HuH-7 (cell line): ENCODE results near the gene ZG16.
"Not testable (repeated sequence)": the region's sequence is repeated elsewhere in the genome, so short reads cannot be mapped to it uniquely, and the experiment has no call there.

Experiments
- DNase-seq: peaks from one replicate; pipeline ENCODE4 v3.0.0; 2011; ENCODE audit warnings: low spot score

Gene ZG16

DNA sequence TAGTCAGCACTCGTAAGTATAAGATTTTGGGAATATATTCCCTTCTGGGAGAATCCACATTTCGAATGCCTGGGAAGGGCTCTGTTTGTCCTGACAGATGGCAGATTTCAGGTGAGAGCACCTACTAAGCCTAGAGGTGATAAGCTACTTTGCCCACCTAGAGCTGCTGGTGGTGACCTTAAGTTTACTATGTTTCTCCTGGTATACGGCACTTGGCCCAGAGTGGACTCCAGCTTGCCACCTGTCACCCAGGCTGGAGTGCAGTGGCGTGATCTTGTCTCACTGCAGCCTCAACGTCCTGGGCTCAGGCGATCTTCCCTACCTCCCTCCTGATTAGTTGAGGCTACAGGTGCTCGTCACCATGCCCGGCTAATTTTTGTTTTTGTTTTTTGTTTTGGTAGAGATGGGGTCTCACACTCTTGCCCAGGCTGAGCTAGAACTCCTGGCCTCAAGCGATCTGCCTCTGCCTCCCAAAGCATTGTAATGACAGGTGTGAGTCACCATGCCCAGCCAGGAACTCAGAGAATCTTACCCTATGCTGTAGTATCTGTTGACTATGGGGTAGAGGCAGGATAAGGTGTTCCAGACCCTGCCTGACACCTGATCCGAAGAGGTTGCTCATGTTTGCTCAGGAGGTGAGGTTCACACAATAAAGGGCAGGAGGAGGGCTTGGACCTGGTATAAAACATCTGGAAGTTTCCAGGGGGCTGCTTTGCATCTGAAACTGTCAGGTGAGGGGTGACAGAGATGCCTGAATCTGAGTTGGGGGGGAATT is at the start of gene ZG16:
Gene ZG16, plus strand, starts transcription at position 681 of the 775 bp plus-strand sequence. CDS start 1,011 bp downstream, outside the sequence.
- no peak for DNase-seq

- peak; percentile 71 for DNase-seq
Observed at GRCh38 chr16:29729116-29729521, 48.9 kb upstream of the ZG16 start.

- no peak for DNase-seq
Observed at GRCh38 chr16:29730649-29731048, 47.4 kb upstream of the ZG16 start.

GRCh38 chr16:29731768-29732601 is 46.1 kb upstream of the ZG16 start:
- not testable (repeated sequence) for DNase-seq

GRCh38 chr16:29734786-29735185 is 43.3 kb upstream of the ZG16 start:
- no peak for DNase-seq

- no peak for DNase-seq
Observed at GRCh38 chr16:29736112-29736511, 41.9 kb upstream of the ZG16 start.

- DNase-seq, result no peak
Observed at GRCh38 chr16:29736764-29737163, 41.3 kb upstream of the ZG16 start.

GRCh38 chr16:29737713-29738112 is 40.3 kb upstream of the ZG16 start:
- DNase-seq, result no peak

DNA sequence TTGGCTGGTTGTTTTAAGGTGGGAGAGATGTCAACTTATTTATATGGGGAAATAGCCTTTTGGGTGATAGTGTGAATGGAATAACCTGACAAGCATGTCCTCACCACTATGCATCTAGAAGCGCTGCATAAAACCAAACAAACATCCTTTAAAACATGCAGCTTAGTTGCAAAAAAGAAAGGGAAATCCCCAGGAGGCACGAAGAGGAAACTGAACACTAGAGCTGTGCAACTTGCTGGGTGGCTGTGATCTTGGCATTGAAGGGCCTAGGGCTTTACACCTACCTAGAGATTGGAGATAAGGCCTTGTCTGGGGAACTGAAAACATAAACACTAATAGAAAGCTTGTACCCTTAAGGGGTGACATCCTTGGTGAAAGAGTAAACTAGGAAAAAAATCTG is 39.5 kb upstream of the ZG16 start:
- no peak for DNase-seq

DNA sequence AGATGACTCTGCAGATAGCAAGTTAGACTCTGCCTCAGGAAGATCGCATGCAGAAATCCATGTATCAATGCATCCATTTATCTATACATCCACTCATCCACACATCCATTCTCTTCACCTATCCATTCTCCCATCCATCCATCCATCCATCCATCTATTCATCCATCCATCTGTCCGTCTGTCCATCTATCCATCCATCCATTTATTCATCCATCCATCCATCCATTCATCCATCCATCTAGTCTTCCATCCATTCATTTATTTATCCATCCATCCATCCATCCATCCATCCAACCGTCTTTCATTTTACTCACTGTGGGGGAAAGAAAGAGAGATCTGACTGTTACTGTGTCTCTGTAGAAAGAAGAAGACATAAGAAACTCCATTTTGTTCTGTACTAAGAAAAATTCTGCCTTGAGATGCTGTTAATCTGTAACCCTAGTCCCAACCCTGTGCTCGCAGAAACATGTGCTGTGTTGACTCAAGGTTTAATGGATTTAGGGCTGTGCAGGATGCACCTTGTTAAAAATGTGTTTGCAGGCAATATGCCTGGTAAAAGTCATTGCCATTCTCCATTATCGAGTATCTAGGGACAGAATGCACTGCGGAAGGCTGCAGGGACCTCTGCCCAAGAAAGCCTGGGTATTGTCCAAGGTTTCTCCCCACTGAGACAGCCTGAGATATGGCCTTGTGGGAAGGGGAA is 38.0 kb upstream of the ZG16 start:
- DNase-seq, result not testable (repeated sequence)

GRCh38 chr16:29740630-29741015 is 37.4 kb upstream of the ZG16 start:
- not testable (repeated sequence) for DNase-seq

- no peak for DNase-seq
Observed at GRCh38 chr16:29742683-29743275, 35.3 kb upstream of the ZG16 start.

DNA sequence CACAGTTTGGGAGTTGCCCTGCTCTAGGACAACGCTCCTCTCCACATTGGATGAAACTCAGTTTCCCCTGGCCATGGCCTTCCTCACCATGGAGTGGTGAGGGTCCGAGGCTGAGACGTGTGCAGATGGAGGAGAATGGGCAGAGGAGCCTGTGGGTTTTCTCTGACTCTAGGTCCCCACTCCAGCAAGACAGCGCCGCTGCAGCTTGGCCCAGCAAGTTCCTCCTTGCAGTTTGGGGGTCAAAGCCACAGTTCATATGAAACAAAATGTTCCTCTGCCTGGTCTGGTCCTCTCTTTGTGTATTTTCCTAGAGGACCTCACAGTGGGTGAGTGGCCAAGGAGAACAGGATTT is 34.6 kb upstream of the ZG16 start:
- DNase-seq, result no peak

GRCh38 chr16:29743827-29744531 is 34.1 kb upstream of the ZG16 start:
- DNase-seq, result no peak

DNA sequence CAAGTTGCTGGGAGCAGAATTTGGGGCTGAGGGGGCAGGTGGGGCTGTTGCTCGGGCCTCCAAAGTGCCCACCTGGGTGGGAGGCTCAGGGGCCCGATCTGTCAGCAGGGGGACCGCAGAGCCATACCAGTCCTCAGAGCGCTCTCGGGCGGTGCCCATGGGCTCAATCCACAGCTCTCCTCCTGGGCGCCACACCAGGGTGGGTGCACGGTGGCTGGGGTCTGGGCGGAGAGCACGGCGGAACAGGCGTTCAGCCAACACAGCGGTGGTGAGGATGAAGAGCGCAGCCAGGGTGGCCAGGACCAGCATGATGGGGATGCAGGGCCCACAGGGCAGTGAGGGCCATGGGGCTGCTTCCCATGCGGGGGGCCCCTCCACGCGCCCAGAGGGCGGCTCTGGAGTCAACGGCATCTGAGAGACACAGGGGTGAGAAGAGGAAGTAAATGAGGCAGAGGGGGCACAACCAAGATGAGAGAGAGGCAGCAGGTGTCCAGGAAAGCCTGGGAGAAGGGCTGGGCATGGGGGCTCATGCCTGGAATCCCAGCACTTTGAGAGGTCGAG is 33.4 kb upstream of the ZG16 start:
- DNase-seq, result no peak

DNA sequence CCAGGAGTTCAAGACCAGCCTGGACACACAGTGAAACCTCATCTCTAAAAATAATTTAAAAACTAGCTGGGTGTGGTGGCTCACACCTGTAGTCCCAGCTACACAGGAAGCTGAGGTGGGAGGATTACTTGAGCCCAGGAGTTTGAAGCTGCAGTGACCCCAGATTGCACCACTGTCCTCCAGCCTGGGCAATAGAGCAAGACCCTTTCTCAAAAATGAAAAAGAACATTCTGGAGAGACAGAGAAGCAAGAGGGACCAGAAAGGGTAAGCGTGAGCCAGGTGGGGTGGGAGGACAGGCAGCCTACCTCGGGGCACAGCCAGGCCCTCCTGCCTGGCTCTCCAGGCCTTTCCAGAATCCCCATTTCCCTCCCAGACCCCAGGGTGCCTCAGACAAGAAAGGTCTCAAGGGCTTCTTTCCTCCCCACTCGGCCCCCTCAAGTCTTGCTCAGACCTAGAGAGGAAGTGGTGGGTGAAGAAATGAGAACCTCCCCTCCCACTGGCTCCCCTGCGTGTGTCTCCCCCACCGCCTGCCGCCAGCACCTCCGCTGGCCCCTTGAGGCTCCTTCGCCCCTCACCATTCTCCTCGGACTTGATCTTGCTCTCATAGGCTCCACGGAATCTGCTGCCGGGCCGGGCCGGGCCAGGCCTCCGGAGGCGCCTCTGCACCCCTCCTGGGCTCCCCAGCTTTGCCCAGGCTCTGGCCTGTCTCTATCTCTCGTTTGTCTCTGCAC is 32.8 kb upstream of the ZG16 start:
- DNase-seq, result no peak

- no peak for DNase-seq
Observed at GRCh38 chr16:29745853-29746345, 32.2 kb upstream of the ZG16 start, which contains the start of gene C16orf54. Gene C16orf54, minus strand, starts transcription at chr16:29745990. Its CDS starts 1,039 bp downstream, at chr16:29744951.

DNA sequence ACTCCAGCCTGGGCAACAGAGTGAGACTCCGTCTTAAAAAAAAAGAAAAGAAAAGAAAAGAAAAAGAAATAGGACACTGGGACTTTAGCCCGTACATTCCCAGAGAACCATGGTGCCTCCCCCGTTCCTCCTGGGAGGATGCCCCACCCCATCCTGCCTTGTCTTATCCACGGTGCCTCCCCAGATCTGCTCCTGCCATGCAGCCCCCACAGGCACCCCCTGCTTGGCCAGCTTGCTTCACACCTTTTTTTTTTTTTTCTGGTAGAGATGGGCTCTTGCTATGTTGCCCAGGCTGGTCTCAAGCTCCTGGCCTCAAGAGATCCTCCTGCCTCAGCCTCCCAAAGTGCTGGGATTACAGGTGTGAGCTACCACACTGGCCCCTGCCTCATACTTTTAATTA is 31.5 kb upstream of the ZG16 start:
- DNase-seq, result not testable (repeated sequence)

GRCh38 chr16:29747947-29748759 is 29.9 kb upstream of the ZG16 start:
- no peak for DNase-seq
